Natural killer cell (primary cell): ENCODE data around the gene MTG1. TPM values are rescaled to one million over a fixed set of nuclear protein-coding genes. Genes with fewer than 3 reads are reported as not detected.
"Not testable (repeated sequence)": the region's sequence is repeated elsewhere in the genome, so short reads cannot be mapped to it uniquely, and the experiment has no call there.

ENCODE experiments used
- ATAC-seq, 3 donors: fragments of 150-1000 bp in 2 of 3; fragments of 200-7000 bp in 1 of 3; cut with Tn5 transposase; 1 replicate in 1 of 3; 2 replicates in 2 of 3; pipeline ENCODE4 v1.10.0; 2021; ENCODE audit warnings: mild to moderate bottlenecking in 2 of 3, moderate library complexity in 2 of 3
- DNase-seq, 2 donors: peaks; one replicate each; pipeline versions ENCODE4 v3.0.0 to v3.0.0-alpha.2; 2013 to 2021; ENCODE audit warnings: mixed read lengths in 1 of 2
- H3K27ac ChIP-seq: one replicate; pipeline ENCODE4 v1.5.1; 2013; ENCODE audit warnings: mild to moderate bottlenecking, low read length
- H3K27me3 ChIP-seq: one replicate; pipeline ENCODE4 v1.6.1; 2013; ENCODE audit warnings: low read length; ENCODE audit not compliant: control insufficient read depth, insufficient read depth
- H3K36me3 ChIP-seq: one replicate; pipeline ENCODE4 v1.6.1; 2013; ENCODE audit warnings: low read length; ENCODE audit not compliant: control insufficient read depth, insufficient read depth
- H3K4me1 ChIP-seq: one replicate; pipeline ENCODE4 v1.6.1; 2013; ENCODE audit warnings: low read length; ENCODE audit not compliant: control insufficient read depth, insufficient read depth
- H3K4me3 ChIP-seq: one replicate; pipeline ENCODE4 v1.5.1; 2013; ENCODE audit warnings: low read length
- H3K9me3 ChIP-seq: one replicate; pipeline ENCODE4 v1.6.1; 2013; ENCODE audit warnings: low read length; ENCODE audit not compliant: control insufficient read depth, insufficient read depth
- H3K27ac Mint-ChIP-seq, 2 donors: one replicate each; pipeline ENCODE4 v1.8.0; 2022; ENCODE audit warnings: mild to moderate bottlenecking in 2 of 2, mixed read lengths in 2 of 2, moderate library complexity in 1 of 2
- H3K27me3 Mint-ChIP-seq, 2 donors: one replicate each; pipeline ENCODE4 v1.8.0; 2022; ENCODE audit warnings: low read depth in 2 of 2, mixed read lengths in 2 of 2
- H3K36me3 Mint-ChIP-seq: one replicate; pipeline ENCODE4 v1.8.0; 2022; ENCODE audit warnings: mixed read lengths
- H3K4me1 Mint-ChIP-seq, 2 donors: one replicate each; pipeline ENCODE4 v1.8.0; 2022; ENCODE audit warnings: mixed read lengths in 2 of 2
- H3K4me3 Mint-ChIP-seq: one replicate; pipeline ENCODE4 v1.8.0; 2022; ENCODE audit warnings: mild to moderate bottlenecking, moderate library complexity, mixed read lengths
- H3K9me3 Mint-ChIP-seq, 2 donors: one replicate each; pipeline ENCODE4 v1.8.0; 2022; ENCODE audit warnings: mixed read lengths in 2 of 2
- CTCF ChIP-seq: fragments of 200-600 bp; IDR thresholded peaks from one replicate; pipeline ENCODE4 v1.8.0; 2022; ENCODE audit warnings: antibody characterized with exemption
- WGBS: methylation state at CpG from one replicate; pipeline ENCODE4 v1.1.7; 2013; ENCODE audit warnings: missing lambda C conversion rate; ENCODE audit not compliant: insufficient coverage; 5-methylcytosine and 5-hydroxymethylcytosine counted together
- intact Hi-C: fragments of 100-400 bp; cut with micrococcal nuclease; formaldehyde crosslinking; loops from one replicate; pipeline ENCODE4 v1.14.2; 2022
- total RNA-seq, 4 donors: library from RNA; stranded (reverse); fragments of 120-200 nt in 1 of 4; gene quantifications; one replicate each; pipeline versions ENCODE4 v1.2.3 to v1.2.4, GENCODE V29; 2013 to 2022

Gene MTG1
- total RNA-seq, 3 donors from 2014 or later (not counting 1 experiment from before 2014, with no cell fraction given) = 64.3 to 76.3 (median 67.1) TPM

GRCh38 chr10:133429571-133429970, 35.6 kb downstream of the MTG1 start:
- H3K4me3 Mint-ChIP-seq, H3K27ac ChIP-seq, H3K9me3 Mint-ChIP-seq, H3K9me3 ChIP-seq, DNase-seq, H3K27me3 ChIP-seq, H3K36me3 ChIP-seq, H3K27me3 Mint-ChIP-seq, H3K27ac Mint-ChIP-seq, H3K4me3 ChIP-seq, ATAC-seq, H3K4me1 ChIP-seq, H3K36me3 Mint-ChIP-seq, H3K4me1 Mint-ChIP-seq, intact Hi-C loops: not testable (repeated sequence)
- 86% methylated on average over 2 of the region's 4 CpGs for WGBS

GRCh38 chr10:133431888-133432613, 38.1 kb downstream of the MTG1 start:
- H3K27ac ChIP-seq, H3K9me3 ChIP-seq, H3K27me3 ChIP-seq, H3K4me3 ChIP-seq, DNase-seq, H3K4me1 ChIP-seq, intact Hi-C loops, H3K9me3 Mint-ChIP-seq, H3K36me3 ChIP-seq, H3K27me3 Mint-ChIP-seq, H3K27ac Mint-ChIP-seq, H3K4me3 Mint-ChIP-seq, H3K4me1 Mint-ChIP-seq, H3K36me3 Mint-ChIP-seq: not testable (repeated sequence)
- ATAC-seq = peak in 1 of 3 donors; percentile 48
- 81% methylated on average over 3 of the region's 9 CpGs for WGBS

GRCh38 chr10:133432789-133433188, 38.8 kb downstream of the MTG1 start:
- H3K36me3 Mint-ChIP-seq, H3K27me3 Mint-ChIP-seq, H3K9me3 ChIP-seq, H3K27ac Mint-ChIP-seq, H3K36me3 ChIP-seq, H3K4me1 ChIP-seq, H3K4me1 Mint-ChIP-seq, intact Hi-C loops, H3K27me3 ChIP-seq, H3K4me3 ChIP-seq, DNase-seq, H3K27ac ChIP-seq, H3K4me3 Mint-ChIP-seq, H3K9me3 Mint-ChIP-seq: not testable (repeated sequence)
- WGBS = no CpG with 5 or more reads among the region's 25 CpGs
- ATAC-seq = peak in 1 of 3 donors; percentile 41

GRCh38 chr10:133438711-133439273, 44.8 kb downstream of the MTG1 start:
- ATAC-seq = peak in 1 of 3 donors; percentile 42
- peak; percentile 14 to 54 for DNase-seq
- no peak overlapping the region for H3K27ac ChIP-seq
- H3K9me3 Mint-ChIP-seq = peaks cover 0 to 2% of the 10 kb centered on the region in 2 donors
- intact Hi-C loops = no loop called here
- peaks cover 23 to 41% of the 10 kb centered on the region in 2 donors for H3K4me1 Mint-ChIP-seq
- H3K36me3 ChIP-seq = no peaks in the 10 kb centered on the region
- TF ChIP-seq CTCF = peak; percentile 27
- WGBS = 79% methylated on average over 11 of the region's 11 CpGs
- no peak overlapping the region for H3K4me3 ChIP-seq
- no peaks in the 10 kb centered on the region for H3K27me3 ChIP-seq
- H3K36me3 Mint-ChIP-seq = no peaks in the 10 kb centered on the region
- H3K27me3 Mint-ChIP-seq = no peaks in the 10 kb centered on the region
- H3K4me1 ChIP-seq = peaks cover 42% of the 10 kb centered on the region
- H3K4me3 Mint-ChIP-seq = no peak overlapping the region
- no peaks in the 10 kb centered on the region for H3K9me3 ChIP-seq
- no peak overlapping the region for H3K27ac Mint-ChIP-seq
